HG02870 (cell line): ENCODE data around the gene ATRNL1.

Experiments used
- ATAC-seq: cut with Tn5 transposase; IDR thresholded peaks from one replicate; pipeline ENCODE4 v1.9.1; 2021; ENCODE audit warnings: mild to moderate bottlenecking, moderate library complexity; ENCODE audit not compliant: unreplicated experiment

Gene ATRNL1

DNA sequence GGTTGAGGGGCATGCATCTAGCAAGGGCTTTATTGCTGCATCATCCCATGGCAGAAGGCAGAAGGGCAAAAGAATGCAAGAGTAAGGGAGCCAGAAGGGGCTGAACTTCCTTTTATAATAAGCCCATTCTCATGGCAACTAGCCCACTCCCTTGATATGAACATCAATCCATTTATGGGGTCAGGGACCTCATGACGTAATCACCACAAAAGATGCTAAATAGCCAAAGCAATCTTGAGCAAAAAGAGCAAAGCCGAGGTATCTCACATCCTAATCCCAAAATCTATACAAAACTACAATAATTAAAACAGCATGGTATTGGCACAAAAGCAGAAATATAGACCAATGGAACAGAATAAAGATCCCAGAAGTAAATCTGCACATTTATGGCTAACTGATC is 499.9 kb downstream of the ATRNL1 start:
- no peak for ATAC-seq

DNA sequence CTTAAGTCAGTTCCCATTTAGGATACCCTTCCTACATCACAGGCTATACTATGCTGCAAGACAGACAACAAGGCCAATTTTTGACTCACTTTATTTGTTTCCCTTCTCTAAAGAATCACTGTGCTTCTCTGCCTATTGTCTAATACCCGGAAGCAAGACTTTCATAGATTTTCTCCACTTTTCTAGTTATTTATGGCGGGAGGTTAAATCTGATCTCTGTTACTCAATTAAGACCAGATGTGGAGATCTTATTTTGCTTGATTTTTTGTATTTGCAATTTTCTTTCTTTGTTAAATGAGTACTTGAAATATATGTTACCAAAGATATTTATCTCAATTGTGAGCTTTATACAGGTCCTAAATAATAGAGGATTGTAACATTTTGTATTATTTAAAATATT is 511.5 kb downstream of the ATRNL1 start:
- ATAC-seq = no peak

DNA sequence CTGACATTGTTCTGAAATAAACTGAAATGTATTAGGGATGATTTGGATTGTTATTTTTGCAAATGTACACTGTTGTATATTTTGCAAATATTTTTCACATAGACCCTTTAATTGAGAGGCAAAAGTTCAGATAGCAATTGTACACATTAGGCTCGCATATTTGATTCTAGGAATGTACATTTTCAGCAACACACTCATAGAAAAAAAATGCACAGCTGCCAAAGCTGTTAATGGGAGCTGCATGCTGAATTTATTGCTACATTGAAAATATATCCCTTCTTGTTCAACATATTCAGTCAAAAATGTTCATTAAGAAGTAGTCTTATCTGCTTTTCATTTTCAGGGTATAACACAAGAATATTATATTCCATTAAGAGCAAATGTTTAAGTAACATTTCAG is 512.9 kb downstream of the ATRNL1 start:
- no peak for ATAC-seq

DNA sequence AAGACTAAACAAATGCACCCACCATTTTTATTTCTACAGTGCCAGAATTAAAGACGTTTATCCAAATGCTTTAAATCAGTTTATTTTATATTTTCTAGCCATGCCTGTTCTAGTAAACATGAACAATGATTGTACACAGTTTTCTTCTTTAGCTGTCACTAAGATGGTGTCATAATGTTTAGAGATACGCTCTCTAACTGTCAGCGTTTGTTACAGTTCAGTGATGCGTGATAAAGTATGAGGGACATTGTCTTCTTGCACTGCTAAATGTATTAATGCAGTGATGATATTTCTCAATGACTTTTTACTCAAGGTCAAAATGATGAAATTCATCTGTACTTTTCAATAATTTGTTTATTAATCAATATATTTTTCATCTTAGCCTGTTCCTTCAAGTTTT is 513.6 kb downstream of the ATRNL1 start:
- ATAC-seq = no peak

DNA sequence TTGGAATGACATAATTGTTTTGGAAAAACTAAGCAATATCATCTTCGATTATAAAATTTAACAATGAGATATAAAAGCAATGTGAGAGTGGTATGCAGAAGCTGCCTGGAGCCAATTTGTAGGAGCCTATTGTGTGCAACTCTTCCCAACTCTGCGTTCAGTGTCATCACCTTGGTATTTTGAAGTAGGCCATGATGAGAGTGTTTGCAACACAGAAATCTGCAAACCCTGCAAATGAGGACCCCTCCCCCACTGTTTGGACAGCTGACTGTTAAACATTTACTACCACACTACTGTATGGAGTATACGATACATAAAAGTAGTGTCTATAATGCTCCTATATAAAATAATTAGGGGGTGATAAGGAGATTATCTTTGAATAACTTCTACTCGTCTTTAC is 531.3 kb downstream of the ATRNL1 start:
- no peak for ATAC-seq

DNA sequence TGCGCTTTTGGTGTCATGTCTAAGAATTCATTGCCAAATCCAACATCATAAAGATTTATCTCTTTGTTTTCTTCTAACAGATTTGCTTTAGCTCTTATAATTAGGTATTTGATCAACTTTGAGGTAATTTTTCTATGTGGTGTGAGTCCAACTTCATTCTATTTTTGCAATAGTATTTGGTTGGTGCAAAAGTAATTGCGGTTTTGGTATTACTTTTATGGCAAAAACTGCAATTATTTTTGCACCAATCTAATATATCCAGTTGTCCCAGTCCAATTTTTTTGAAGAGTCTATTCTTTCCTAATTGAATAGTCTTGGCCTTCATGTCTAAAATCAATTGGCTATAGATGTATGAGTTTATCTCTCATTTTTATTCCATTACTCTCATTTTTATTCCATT is 535.5 kb downstream of the ATRNL1 start:
- no peak for ATAC-seq

DNA sequence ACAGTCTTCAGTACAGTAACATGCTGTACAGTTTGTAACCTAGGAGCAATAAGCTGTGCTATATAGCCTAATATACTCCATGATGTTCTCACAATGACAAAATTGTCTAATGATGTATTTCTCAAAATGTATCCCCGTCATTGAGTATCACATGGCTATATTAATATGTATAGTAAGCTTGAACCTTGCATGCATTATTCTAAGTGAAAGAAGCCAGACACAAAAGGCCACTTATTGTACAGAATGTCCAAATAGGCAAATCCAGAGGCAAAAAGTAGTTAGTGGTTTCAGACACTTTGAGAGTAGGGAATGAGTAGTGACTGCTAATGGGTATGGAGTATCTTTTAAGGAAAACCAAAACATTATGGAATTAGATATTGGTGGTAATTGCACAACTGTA is 545.1 kb downstream of the ATRNL1 start:
- ATAC-seq = no peak

DNA sequence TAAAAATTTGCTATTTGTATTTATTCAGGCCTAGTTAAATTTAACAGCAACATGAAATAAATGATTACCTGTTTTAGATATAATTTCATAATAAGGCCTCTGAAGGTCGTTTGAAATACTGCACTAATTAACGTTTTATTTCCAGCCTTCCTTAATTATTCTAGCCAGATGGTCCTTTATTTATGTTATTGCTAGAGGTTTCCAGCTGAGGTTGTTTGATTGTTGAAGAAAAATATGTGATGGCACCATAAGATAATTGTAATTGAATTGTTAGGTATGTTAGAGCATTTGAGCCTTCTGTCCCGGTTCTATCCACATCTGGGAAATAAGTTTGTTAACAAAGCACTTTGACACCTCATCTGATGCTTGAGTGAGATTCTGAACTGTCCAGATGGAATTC is 556.1 kb downstream of the ATRNL1 start:
- ATAC-seq = no peak

DNA sequence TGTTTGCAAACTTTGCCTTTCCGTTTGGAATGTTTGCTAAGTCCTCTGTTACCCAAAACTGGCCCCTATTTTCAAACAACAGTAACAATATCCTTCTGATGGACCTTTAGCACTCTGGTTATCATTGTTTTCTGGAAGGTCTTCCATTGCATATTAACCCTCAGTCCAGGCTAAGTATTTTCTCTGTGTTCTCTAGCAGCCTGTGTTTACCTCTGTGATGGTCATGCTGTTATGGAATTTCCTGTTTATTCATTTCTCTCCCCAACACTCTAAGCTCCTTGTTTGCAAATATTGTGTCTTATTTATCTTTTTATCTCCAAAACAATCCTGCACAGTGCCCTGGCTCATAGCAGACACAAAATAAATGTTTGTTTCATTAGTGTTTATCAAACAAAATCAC is 560.3 kb downstream of the ATRNL1 start:
- no peak for ATAC-seq

DNA sequence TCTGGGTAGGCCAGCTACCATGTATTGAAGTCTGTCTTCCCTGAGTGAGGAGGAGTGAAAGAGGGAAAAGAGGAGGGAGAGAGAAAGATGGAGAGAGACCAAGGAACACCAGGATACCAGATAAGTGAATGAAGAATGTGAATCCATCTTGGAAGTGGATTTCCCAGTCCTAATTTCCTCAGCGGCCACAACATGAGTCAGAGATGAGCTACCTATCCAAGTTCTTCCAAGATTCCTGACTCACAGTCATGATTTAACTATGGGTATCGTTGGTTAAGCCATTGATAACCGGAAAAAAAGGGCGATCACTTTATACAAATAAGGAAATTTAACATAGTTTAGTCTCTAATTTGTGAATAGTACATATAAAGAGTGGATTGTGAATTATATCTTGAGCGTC is 561.8 kb downstream of the ATRNL1 start:
- ATAC-seq = no peak

DNA sequence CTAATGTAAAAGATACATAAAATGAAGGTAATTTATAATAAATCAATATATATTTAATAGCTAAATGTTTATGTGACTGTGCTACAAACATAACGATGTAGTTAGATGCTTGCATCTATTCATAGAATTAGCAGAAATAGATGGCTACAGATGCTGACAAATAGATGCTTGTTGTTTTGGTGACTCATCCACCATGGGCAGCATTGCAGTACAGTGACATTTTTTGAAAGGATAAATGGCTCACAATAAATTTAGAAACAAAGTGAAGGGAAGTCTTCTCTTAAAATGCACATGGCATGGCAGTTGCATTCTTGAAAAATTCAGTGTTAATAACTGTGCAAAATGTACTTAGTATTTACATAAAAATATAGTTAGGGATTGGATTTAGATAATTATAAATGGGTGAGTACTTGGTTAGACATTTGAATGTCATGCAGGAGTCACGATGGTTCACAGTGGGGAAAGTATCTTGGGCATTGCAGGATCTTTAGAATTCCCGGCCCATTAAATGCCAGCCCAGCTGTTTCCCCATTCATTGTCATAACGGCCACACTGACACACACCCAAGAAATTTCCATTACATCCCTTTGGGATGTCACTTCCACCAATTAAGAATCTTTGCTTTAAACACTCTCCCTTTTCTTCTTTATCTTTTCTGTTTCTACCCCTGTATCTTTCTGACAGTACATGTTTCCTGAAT is 564.1 kb downstream of the ATRNL1 start:
- ATAC-seq = no peak

DNA sequence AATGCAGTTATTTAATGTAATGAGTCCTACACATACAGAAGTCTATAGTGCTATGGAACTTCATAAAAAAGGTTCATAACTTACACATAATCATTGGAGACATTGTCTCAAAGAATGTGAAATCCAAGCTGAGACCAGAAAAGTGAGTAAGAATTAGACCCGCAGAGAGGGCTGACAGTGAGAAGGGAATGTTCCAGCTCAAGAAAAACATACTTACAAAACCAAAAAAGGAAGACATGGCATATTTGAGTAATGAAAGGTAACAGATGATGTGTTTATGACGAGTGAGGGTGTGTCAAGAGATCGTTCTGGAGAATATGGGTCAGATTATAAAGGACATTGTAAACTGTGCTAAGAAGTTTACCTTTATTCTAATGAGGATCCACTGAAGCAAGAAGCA is 566.5 kb downstream of the ATRNL1 start:
- no peak for ATAC-seq

DNA sequence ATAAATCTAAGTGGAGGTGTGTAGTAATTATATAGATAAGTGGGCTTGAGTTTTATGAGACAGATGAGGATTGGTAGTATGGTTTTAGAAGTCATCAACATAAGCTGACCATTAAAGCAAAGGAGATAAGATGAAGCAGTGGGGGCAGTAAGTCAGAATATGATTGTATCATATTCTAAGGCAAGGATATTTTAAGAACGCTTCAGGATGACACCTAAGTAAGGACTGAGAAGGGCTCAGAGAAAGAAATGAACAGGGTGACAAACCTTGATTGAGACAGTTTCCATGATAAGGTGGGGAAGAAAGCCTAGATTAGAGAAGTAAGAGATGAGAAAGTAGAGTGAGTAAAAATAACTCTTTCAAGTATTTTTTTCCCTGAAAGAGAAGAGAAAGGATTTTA is 567.2 kb downstream of the ATRNL1 start:
- no peak for ATAC-seq

DNA sequence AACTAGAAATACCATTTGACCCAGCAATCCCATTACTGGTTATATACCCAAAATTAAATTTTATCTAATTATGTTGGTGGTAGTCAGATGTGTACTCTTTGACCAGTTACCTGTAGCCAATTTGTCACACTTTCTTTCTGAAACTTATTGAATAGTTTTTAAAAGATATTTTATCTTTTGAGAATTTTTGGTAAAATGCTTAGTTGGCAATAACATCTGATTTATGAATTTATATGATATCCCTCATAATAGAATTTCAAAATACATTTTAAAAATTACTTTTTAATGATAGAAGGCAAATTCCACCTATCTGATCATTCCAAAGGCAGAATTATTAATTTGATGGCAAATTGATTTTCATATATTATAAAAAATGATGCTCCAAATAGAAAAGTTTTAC is 569.3 kb downstream of the ATRNL1 start:
- ATAC-seq = no peak

DNA sequence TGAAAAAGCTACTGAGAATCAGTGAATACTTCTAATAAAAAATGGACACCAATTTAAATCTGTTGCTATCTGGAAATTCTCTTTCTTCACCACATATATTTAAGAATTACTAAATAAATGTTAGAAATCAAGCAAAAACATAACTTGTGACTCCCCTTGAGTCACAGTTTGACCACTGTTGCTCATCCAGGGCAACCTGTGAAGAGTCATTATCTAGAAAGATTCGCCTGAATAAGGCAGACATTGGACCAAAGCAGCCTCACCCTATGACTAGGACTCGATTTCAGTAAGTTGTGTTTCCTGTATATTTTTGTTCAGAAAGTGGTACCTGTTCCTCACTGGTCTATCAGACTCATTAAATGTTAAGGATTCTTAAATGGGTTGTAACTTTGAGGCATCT is 572.4 kb downstream of the ATRNL1 start:
- ATAC-seq = no peak

DNA sequence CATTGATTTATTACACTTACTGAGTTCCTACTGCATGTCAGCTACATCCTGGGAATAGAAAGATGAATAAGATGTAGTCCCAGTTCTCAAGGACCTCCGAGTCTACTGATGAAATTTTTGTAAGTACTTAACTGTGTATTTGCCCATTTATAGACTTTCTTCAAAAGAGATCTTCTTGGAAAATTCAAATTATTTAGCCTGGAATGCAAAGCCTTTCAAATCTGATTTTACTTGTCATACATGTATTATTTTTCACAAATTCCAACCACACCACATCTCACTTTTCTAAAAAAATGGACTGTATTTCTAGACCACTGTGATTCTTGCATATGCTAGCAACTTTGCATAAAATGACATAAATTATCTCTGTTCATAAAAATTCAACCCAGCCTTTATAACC is 581.3 kb downstream of the ATRNL1 start:
- ATAC-seq = no peak

DNA sequence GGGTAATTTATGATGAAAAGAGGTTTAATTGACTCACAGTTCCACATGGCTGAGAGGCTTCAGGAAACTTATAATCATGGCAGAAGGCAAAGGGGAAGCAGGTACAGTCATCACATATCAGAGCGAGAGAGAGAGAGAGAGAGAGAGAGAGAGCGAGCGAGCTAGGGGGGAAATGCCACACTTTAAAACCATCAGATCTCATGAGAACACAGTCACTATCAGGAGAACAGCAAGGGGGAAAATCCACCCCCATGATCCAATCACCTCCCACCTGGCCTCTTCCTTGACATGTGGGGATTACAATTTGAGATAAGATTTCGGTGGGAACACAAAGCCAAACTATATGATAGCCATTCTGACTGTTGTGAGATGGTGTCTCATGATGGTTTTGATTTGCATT is 603.6 kb downstream of the ATRNL1 start:
- ATAC-seq = no peak

DNA sequence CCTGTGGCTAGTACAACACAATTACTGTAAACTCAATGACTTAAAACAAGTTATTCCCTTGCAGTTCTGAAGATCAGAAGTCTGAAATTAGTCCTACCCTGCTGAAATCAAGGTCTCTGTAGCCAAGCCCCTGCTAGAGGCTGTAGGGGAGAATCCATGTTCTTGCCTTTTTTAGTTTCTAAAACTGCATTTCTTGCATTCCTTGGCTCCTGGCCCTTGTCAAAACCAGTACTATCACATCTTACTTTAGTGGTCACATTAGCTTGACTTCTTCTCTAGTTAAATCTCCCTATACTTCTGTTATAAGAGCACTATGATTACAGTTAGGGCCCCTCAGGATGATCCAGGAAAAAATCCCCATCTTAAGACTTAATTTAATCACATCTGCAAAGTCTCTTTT is 612.9 kb downstream of the ATRNL1 start:
- ATAC-seq = no peak

DNA sequence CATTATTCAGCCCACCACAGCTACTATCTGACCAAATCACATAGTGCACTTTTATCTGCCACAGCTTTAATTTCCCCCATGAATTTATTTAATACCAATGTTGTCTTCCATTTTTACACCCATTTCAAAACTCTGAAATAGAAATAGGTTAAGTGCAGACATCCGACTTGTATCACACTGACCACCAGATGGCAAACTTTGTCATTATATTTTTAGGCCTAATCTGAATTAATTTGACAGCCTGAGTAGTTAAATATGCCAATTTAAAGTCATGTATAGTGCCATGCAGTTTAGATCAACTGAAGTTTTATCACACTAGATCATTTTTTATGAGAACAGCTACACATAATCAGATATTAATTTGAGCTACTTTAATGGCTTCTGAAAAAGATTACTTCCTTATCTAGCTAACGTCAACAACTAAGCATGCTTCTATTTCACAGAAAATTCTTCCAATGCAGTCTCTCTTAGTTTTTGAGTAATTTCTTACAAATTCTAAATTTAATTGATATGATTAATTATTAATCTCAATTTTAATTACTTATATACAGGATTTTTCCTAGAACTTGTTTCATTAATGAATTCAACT is 613.4 kb downstream of the ATRNL1 start:
- ATAC-seq = no peak

DNA sequence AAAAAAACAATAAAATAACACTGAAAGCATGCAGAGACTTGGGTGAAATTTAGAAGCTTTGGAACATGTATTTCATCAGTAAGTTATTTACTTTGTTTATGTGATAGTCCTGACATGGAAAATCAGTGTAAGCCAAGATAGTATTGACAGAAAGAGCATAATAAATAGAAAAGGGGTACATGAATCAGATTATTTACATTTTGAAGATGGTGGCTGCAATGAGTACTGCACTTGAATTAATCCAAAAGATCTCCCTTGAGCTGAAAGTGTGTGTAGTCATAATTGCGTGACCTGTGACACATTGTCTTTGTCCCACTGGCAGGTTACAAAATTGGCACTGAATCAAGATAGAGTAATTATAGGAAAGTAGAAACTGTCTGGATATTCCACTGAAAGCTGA is 617.0 kb downstream of the ATRNL1 start:
- ATAC-seq = no peak

DNA sequence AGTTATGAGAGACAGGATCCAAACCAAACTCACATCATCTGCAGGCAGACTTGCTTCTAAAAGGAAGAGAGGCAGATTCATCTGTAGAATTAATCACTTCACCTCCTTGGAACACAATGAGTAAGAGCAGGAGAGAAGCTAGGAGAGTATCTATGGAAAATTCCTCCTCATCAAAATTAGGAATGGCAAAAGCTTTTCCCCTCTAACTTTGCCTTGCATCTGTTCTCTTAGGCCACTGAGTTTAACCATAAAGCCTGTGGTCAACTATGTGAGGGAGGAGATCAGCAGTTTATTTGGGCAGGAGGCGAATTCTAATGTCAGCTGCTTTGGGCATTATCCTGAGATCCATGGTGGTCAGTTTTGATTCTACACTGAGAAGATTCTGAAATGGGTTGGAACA is 618.1 kb downstream of the ATRNL1 start:
- no peak for ATAC-seq

DNA sequence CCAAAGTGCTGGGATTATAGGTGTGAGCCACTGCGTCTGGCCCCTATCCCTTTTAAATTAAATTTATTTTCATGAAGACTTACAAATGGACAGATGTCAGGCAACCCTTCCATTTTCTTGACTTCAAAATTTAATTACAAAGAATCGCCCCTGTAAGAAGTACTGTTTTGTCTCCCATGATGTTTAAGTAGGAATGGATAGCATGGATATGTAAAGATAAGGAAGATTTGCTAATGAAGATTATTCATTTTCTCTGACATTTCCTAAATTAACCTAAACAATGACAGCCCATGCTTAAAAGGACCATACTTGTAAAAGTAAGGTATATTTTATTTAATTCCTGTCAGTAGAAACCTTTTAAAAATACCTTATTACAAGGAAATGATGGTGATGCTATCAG is 627.0 kb downstream of the ATRNL1 start:
- no peak for ATAC-seq

DNA sequence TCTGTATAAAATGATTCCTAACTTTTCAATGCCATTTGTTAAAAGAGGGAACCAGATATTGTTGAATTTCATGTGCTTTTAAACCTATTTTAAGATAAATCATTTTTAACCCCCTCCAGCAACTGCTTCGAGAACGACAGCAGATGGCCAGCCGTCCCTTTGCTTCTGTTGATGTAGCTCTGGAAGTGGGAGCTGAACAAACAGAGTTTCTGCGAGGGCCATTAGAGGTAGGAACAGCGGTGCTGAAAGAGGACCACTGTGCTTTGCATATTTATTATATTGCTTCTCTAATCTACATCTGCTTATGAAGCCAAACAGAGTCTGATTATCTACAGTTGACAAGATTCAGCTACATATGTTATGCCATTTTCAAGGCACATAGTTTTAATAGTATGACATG is 634.0 kb downstream of the ATRNL1 start:
- no peak for ATAC-seq
